ENCODE data around the gene STK11IP.

STK11IP gene

GRCh38 chr2:219557791-219558785 is 39.6 kb upstream of the STK11IP start:
- no peak overlapping the region for H3K4me3 ChIP-seq (ENCODE audit: low read length)
- no peak overlapping the region for H3K4me2 ChIP-seq (ENCODE audit: low read length)
- no peaks in the 10 kb centered on the region for H3K27me3 ChIP-seq (ENCODE audit: control insufficient read depth, insufficient read depth, low read length)
- H3K9ac ChIP-seq (ENCODE audit: low read depth, low read length), result no peak overlapping the region
- H3K9me3 ChIP-seq (replicated peaks; ENCODE audit: low read length), result no peaks in the 10 kb centered on the region
- H3K4me1 ChIP-seq (ENCODE audit: control insufficient read depth, insufficient read depth, low read length), result peaks cover 1% of the 10 kb centered on the region
- H3K36me3 ChIP-seq (ENCODE audit: insufficient read depth, low read length), result no peaks in the 10 kb centered on the region

- H3K9me3 ChIP-seq (replicated peaks; ENCODE audit: low read length), result no peaks in the 10 kb centered on the region
- H3K4me3 ChIP-seq (ENCODE audit: low read length), result no peak overlapping the region
- H3K4me2 ChIP-seq (ENCODE audit: low read length), result no peak overlapping the region
- no peaks in the 10 kb centered on the region for H3K27me3 ChIP-seq (ENCODE audit: control insufficient read depth, insufficient read depth, low read length)
- H3K4me1 ChIP-seq (ENCODE audit: control insufficient read depth, insufficient read depth, low read length), result no peaks in the 10 kb centered on the region
- H3K9ac ChIP-seq (ENCODE audit: low read depth, low read length), result no peak overlapping the region
- H3K36me3 ChIP-seq (ENCODE audit: insufficient read depth, low read length), result no peaks in the 10 kb centered on the region
These were observed 38.3 kb upstream of the STK11IP start for GRCh38 chr2:219559156-219559915.

- no peak overlapping the region for H3K9ac ChIP-seq (ENCODE audit: low read depth, low read length)
- H3K4me3 ChIP-seq (ENCODE audit: low read length), result no peak overlapping the region
- no peaks in the 10 kb centered on the region for H3K4me1 ChIP-seq (ENCODE audit: control insufficient read depth, insufficient read depth, low read length)
- H3K4me2 ChIP-seq (ENCODE audit: low read length), result no peak overlapping the region
- H3K36me3 ChIP-seq (ENCODE audit: insufficient read depth, low read length), result peaks cover 3% of the 10 kb centered on the region
- H3K9me3 ChIP-seq (replicated peaks; ENCODE audit: low read length), result no peaks in the 10 kb centered on the region
- H3K27me3 ChIP-seq (ENCODE audit: control insufficient read depth, insufficient read depth, low read length), result no peaks in the 10 kb centered on the region
These were observed 37.4 kb upstream of the STK11IP start for GRCh38 chr2:219560037-219560892.

GRCh38 chr2:219560893-219561178 is 36.8 kb upstream of the STK11IP start:
- Histone ChIP-seq H3K4me3 (ENCODE audit: low read length) (no peak overlapping the region), H3K9ac (ENCODE audit: low read depth, low read length) (no peak overlapping the region), H3K4me2 (ENCODE audit: low read length) (no peak overlapping the region), H3K9me3 (replicated peaks; ENCODE audit: low read length) (no peaks in the 10 kb centered on the region), H3K36me3 (ENCODE audit: insufficient read depth, low read length) (peaks cover 3% of the 10 kb centered on the region), H3K27me3 (ENCODE audit: control insufficient read depth, insufficient read depth, low read length) (no peaks in the 10 kb centered on the region), H3K4me1 (ENCODE audit: control insufficient read depth, insufficient read depth, low read length) (no peaks in the 10 kb centered on the region)

- Histone ChIP-seq H3K9ac (ENCODE audit: low read depth, low read length) (no peak overlapping the region), H3K4me1 (ENCODE audit: control insufficient read depth, insufficient read depth, low read length) (no peaks in the 10 kb centered on the region), H3K4me3 (ENCODE audit: low read length) (no peak overlapping the region), H3K4me2 (ENCODE audit: low read length) (no peak overlapping the region), H3K27me3 (ENCODE audit: control insufficient read depth, insufficient read depth, low read length) (no peaks in the 10 kb centered on the region), H3K9me3 (replicated peaks; ENCODE audit: low read length) (no peaks in the 10 kb centered on the region), H3K36me3 (ENCODE audit: insufficient read depth, low read length) (peaks cover 3% of the 10 kb centered on the region)
These were observed 36.2 kb upstream of the STK11IP start for GRCh38 chr2:219561179-219562048.

- H3K9ac ChIP-seq (ENCODE audit: low read depth, low read length), result no peak overlapping the region
These were observed 35.3 kb upstream of the STK11IP start for GRCh38 chr2:219562049-219563020.

GRCh38 chr2:219563271-219563928 is 34.3 kb upstream of the STK11IP start:
- Histone ChIP-seq H3K9ac (ENCODE audit: low read depth, low read length) (no peak overlapping the region), H3K4me2 (ENCODE audit: low read length) (no peak overlapping the region), H3K27me3 (ENCODE audit: control insufficient read depth, insufficient read depth, low read length) (no peaks in the 10 kb centered on the region), H3K4me1 (ENCODE audit: control insufficient read depth, insufficient read depth, low read length) (no peaks in the 10 kb centered on the region), H3K4me3 (ENCODE audit: low read length) (no peak overlapping the region), H3K36me3 (ENCODE audit: insufficient read depth, low read length) (peaks cover 14% of the 10 kb centered on the region), H3K9me3 (replicated peaks; ENCODE audit: low read length) (no peaks in the 10 kb centered on the region)

More at GRCh38 chr2:219562049-219563020, 35.3 kb upstream of the STK11IP start:
- Histone ChIP-seq H3K27me3 (ENCODE audit: control insufficient read depth, insufficient read depth, low read length) (no peaks in the 10 kb centered on the region), H3K4me3 (ENCODE audit: low read length) (no peak overlapping the region), H3K36me3 (ENCODE audit: insufficient read depth, low read length) (peaks cover 8% of the 10 kb centered on the region), H3K4me2 (ENCODE audit: low read length) (no peak overlapping the region), H3K4me1 (ENCODE audit: control insufficient read depth, insufficient read depth, low read length) (no peaks in the 10 kb centered on the region), H3K9me3 (replicated peaks; ENCODE audit: low read length) (no peaks in the 10 kb centered on the region)

- Histone ChIP-seq H3K36me3 (ENCODE audit: insufficient read depth, low read length) (peaks cover 24% of the 10 kb centered on the region), H3K4me3 (ENCODE audit: low read length) (no peak overlapping the region), H3K9me3 (replicated peaks; ENCODE audit: low read length) (no peaks in the 10 kb centered on the region), H3K27me3 (ENCODE audit: control insufficient read depth, insufficient read depth, low read length) (no peaks in the 10 kb centered on the region), H3K4me1 (ENCODE audit: control insufficient read depth, insufficient read depth, low read length) (peaks cover 10% of the 10 kb centered on the region), H3K4me2 (ENCODE audit: low read length) (no peak overlapping the region), H3K9ac (ENCODE audit: low read depth, low read length) (no peak overlapping the region)
These were observed 32.3 kb upstream of the STK11IP start for GRCh38 chr2:219565130-219566080.

GRCh38 chr2:219566640-219567039 is 31.0 kb upstream of the STK11IP start:
- H3K36me3 ChIP-seq (ENCODE audit: insufficient read depth, low read length), result peaks cover 24% of the 10 kb centered on the region

More at GRCh38 chr2:219566640-219567039, 31.0 kb upstream of the STK11IP start:
- Histone ChIP-seq H3K4me3 (ENCODE audit: low read length) (no peak overlapping the region), H3K9me3 (replicated peaks; ENCODE audit: low read length) (no peaks in the 10 kb centered on the region), H3K27me3 (ENCODE audit: control insufficient read depth, insufficient read depth, low read length) (no peaks in the 10 kb centered on the region), H3K4me2 (ENCODE audit: low read length) (no peak overlapping the region), H3K4me1 (ENCODE audit: control insufficient read depth, insufficient read depth, low read length) (peaks cover 12% of the 10 kb centered on the region), H3K9ac (ENCODE audit: low read depth, low read length) (no peak overlapping the region)
